Heart left ventricle (tissue), 16 donors: Measurements from ENCODE around the gene QKI. TPM values are rescaled to one million over a fixed set of nuclear protein-coding genes. Genes with fewer than 3 reads are reported as not detected.

Experiments used
- ATAC-seq, 4 donors: fragments of 200-7000 bp; cut with Tn5 transposase; one replicate each; pipeline ENCODE4 v1.9.1; 2020 to 2022; ENCODE audit warnings: moderate library complexity in 4 of 4, mild to moderate bottlenecking in 3 of 4, moderate number of reproducible peaks in 1 of 4
- DNase-seq, 5 donors: peaks; one replicate each; pipeline ENCODE4 v3.0.0-alpha.2; 2020
- H3K27ac ChIP-seq, 12 donors: fragments of 200-600 bp; sonication (generic) in 4 of 12; one replicate each; pipeline versions ENCODE4 v1.5.0 to v1.8.0; 2016 to 2022; ENCODE audit warnings: mild to moderate bottlenecking in 2 of 12
- H3K27me3 ChIP-seq, 9 donors: fragments of 200-600 bp; sonication (generic) in 2 of 9; one replicate each; pipeline versions ENCODE4 v1.5.1 to v1.8.0; 2016 to 2022; ENCODE audit warnings: mild to moderate bottlenecking in 3 of 9
- H3K36me3 ChIP-seq, 9 donors: fragments of 200-600 bp; sonication (generic) in 2 of 9; one replicate each; pipeline versions ENCODE4 v1.5.0 to v1.8.0; 2018 to 2022; ENCODE audit warnings: mild to moderate bottlenecking in 2 of 9
- H3K4me1 ChIP-seq, 12 donors: fragments of 200-600 bp; sonication (generic) in 4 of 12; one replicate each; pipeline versions ENCODE4 v1.5.0 to v1.8.0; 2016 to 2022; ENCODE audit warnings: mild to moderate bottlenecking in 3 of 12
- H3K4me3 ChIP-seq, 12 donors: fragments of 200-600 bp; sonication (generic) in 4 of 12; one replicate each; pipeline versions ENCODE4 v1.5.0 to v1.8.0; 2017 to 2022; ENCODE audit warnings: mild to moderate bottlenecking in 9 of 12, moderate library complexity in 4 of 12
- H3K9me3 ChIP-seq, 12 donors: fragments of 200-600 bp; sonication (generic) in 4 of 12; one replicate each; pipeline versions ENCODE4 v1.5.0 to v1.8.0; 2016 to 2022; ENCODE audit warnings: mild to moderate bottlenecking in 1 of 12
- POLR2A ChIP-seq, 2 donors: fragments of 450-650 bp; IDR thresholded peaks; one replicate each; pipeline ENCODE4 v1.6.1; 2017; ENCODE audit warnings: antibody characterized with exemption in 2 of 2, mild to moderate bottlenecking in 2 of 2, moderate library complexity in 2 of 2
- WGBS, 4 donors: extraction: QIAGEN DNeasy Blood & Tissue Kit in 2 of 4; methylation state at CpG; one replicate each; pipeline versions ENCODE4 v1.1.5 to v1.1.7; 2013 to 2018; 5-methylcytosine and 5-hydroxymethylcytosine counted together
- intact Hi-C, 10 donors: fragments of 100-400 bp; cut with DNase I; formaldehyde crosslinking; loops; one replicate each; pipeline versions ENCODE4 v1.11.1 to v1.14.2; 2022
- polyA plus RNA-seq, 2 donors: library from polyadenylated mRNA; stranded (reverse); fragments of 200-250 nt; gene quantifications; one replicate each; pipeline ENCODE4 v1.2.3, GENCODE V29; 2013
- total RNA-seq, 9 donors: library from RNA; depleted of rRNA in 2 of 9; stranded (reverse); fragments of >200 nt in 2 of 9; fragmentation: NEBNext Ultra II Directional in 3 of 9; extraction: Animal tissue kit (Norgen Biotek cat#: 25700) in 3 of 9; gene quantifications; one replicate each; pipeline versions ENCODE4 v1.1.0 to v1.2.4, GENCODE V29; 2016 to 2023
- TF ChIP-seq, protein P1 (sequence below), 12 donors: fragments of 200-600 bp; sonication (generic) in 4 of 12; IDR thresholded peaks; one replicate each; pipeline versions ENCODE4 v1.5.0 to v1.8.0; 2018 to 2022; ENCODE audit warnings: antibody characterized with exemption in 12 of 12, mild to moderate bottlenecking in 5 of 12
- donor health status: ischemic (EF 13 %, LVEDD 7.1; RV severe dilation, severe dysfunction).
- donor health status: healthy with polysubstance abuse.
- donor health status: DM: no; HTN: yes; CAD: no.
- donor health status: DM: no; HTN: no; CAD: no.
- donor health status: ischemic (EF 25% LVEDD 6.9; RV normal size, moderate dysfunction).
- donor health status: ischemic (EF 25% LVEDD 5.7; RV mildly dilated, moderate dysfunction).
- donor health status: healthy.
- donor health status: DM: yes; HTN: yes; CAD: no.
- donor health status: ischemic (EF 35%, LVEDD 5.7; RV mildly dilated, moderate dysfunction).
- donor health status: nonischemic (EF 11% LVEDD 7.7; RV severe dilation, severe dysfunction).
- donor health status: DM: yes; HTN: yes; CAD: no.
- donor health status: PGD.
- donor health status: ischemic (EF 29% LVEDD 5.4; RV normal size, mild dysfunction).
- donor health status: nonischemic (EF 23%, LVEDD 6.1; RV moderate dilation, normal function).

QKI gene
- total and polyA plus RNA-seq, 11 donors, result 80.2 to 607 (median 474) TPM

DNA sequence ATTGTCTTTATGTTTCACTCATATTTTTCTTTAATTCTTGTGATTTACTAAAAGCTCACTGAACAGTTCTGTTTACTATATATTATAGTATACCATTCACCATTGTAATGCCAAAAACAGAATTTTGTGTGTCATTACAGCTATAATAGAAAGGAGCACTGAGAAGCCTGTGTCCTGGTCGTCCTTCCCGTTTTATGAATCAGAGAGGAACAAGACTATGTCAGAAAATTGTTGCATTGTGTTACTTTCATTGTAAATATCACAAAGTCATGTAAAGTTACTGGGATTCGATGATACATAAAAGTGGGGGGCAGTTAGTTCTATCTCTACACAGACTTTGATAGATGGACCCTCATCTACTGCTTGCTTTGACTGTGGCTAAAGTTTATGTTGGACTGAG lies 145.1 kb downstream of the QKI start:
- Histone ChIP-seq H3K4me3 (no peak overlapping the region), H3K9me3 (no peaks in the 10 kb centered on the region), H3K27ac (no peak overlapping the region), H3K27me3 (no peaks in the 10 kb centered on the region), H3K36me3 (peaks cover 0 to 67% (median 47%) of the 10 kb centered on the region in 9 donors), H3K4me1 (peaks cover 0 to 72% (median 41%) of the 10 kb centered on the region in 12 donors)
- intact Hi-C loops, result loop anchor here in 7 of 10 donors (5.0 to 10.0 kb wide), 4 partner anchors 125 to 375 kb away; no protein-coding TSS in a partner anchor
- TF ChIP-seq, protein P1, sequence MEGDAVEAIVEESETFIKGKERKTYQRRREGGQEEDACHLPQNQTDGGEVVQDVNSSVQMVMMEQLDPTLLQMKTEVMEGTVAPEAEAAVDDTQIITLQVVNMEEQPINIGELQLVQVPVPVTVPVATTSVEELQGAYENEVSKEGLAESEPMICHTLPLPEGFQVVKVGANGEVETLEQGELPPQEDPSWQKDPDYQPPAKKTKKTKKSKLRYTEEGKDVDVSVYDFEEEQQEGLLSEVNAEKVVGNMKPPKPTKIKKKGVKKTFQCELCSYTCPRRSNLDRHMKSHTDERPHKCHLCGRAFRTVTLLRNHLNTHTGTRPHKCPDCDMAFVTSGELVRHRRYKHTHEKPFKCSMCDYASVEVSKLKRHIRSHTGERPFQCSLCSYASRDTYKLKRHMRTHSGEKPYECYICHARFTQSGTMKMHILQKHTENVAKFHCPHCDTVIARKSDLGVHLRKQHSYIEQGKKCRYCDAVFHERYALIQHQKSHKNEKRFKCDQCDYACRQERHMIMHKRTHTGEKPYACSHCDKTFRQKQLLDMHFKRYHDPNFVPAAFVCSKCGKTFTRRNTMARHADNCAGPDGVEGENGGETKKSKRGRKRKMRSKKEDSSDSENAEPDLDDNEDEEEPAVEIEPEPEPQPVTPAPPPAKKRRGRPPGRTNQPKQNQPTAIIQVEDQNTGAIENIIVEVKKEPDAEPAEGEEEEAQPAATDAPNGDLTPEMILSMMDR (IDR thresholded peaks at IDR 0.05), result no peak
- no peak for TF ChIP-seq POLR2A (IDR thresholded peaks at IDR 0.05)
- DNase-seq (no peak), ATAC-seq (no peak)
- WGBS, 4 donors, result 49 to 55% (median 53%) methylated on average over 3 of the region's 3 CpGs

DNA sequence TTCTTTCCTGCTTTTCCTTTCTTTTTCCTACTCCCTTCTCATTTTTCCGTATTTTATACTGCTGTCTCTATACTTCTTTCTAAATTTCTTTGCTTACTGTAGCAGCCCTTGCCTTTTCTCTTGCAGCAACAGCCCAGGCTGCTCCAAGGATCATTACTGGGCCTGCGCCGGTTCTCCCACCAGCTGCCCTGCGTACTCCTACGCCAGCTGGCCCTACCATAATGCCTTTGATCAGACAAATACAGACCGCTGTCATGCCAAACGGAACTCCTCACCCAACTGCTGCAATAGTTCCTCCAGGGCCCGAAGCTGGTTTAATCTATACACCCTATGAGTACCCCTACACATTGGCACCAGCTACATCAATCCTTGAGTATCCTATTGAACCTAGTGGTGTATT lies 148.8 kb downstream of the QKI start:
- H3K4me1 ChIP-seq, result peaks cover 0 to 72% (median 40%) of the 10 kb centered on the region in 12 donors
- intact Hi-C loops, result loop anchor here in 3 of 10 donors (5.0 to 10.0 kb wide), 2 partner anchors 136 to 139 kb away; no protein-coding TSS in a partner anchor
- DNase-seq, result no peak
- no peaks in the 10 kb centered on the region for H3K27me3 ChIP-seq
- WGBS, 4 donors, result 70 to 81% (median 77%) methylated on average over 8 of the region's 8 CpGs
- no peak overlapping the region for H3K4me3 ChIP-seq
- peak in 2 of 4 donors; percentile 13 to 44 for ATAC-seq
- no peak for TF ChIP-seq POLR2A (IDR thresholded peaks at IDR 0.05)
- TF ChIP-seq, protein P1 (IDR thresholded peaks at IDR 0.05), result no peak
- H3K27ac ChIP-seq, result peak overlapping the region in 1 of 12 donors; percentile 14
- peaks cover 0 to 90% (median 80%) of the 10 kb centered on the region in 9 donors for H3K36me3 ChIP-seq
- no peaks in the 10 kb centered on the region for H3K9me3 ChIP-seq

GRCh38 chr6:163564534-163564933 lies 150.0 kb downstream of the QKI start:
- intact Hi-C loops, result loop anchor here in 3 of 10 donors (5.0 to 10.0 kb wide), 2 partner anchors 137 to 140 kb away; no protein-coding TSS in a partner anchor

GRCh38 chr6:163565140-163565539 lies 150.6 kb downstream of the QKI start:
- DNase-seq (no peak), ATAC-seq (peak in 3 of 4 donors; percentile 45 to 69 (median 64))
- H3K27me3 ChIP-seq, result no peaks in the 10 kb centered on the region
- H3K36me3 ChIP-seq, result peaks cover 0 to 86% (median 71%) of the 10 kb centered on the region in 9 donors
- intact Hi-C loops, result loop anchor here in 4 of 10 donors (5.0 to 10.0 kb wide), 3 partner anchors 133 to 143 kb away; no protein-coding TSS in a partner anchor
- peak overlapping the region in 4 of 12 donors; percentile 5 to 21 (median 8) for H3K27ac ChIP-seq
- no peak overlapping the region for H3K4me3 ChIP-seq
- WGBS, 4 donors, result 10 to 21% (median 16%) methylated on average over 4 of the region's 4 CpGs
- TF ChIP-seq, protein P1 (IDR thresholded peaks at IDR 0.05), result no peak
- TF ChIP-seq POLR2A (IDR thresholded peaks at IDR 0.05), result no peak
- H3K4me1 ChIP-seq, result peaks cover 0 to 70% (median 37%) of the 10 kb centered on the region in 12 donors
- no peaks in the 10 kb centered on the region for H3K9me3 ChIP-seq

More at GRCh38 chr6:163564534-163564933, 150.0 kb downstream of the QKI start:
- Histone ChIP-seq H3K27ac (peak overlapping the region in 5 of 12 donors; percentile 5 to 21 (median 9)), H3K27me3 (no peaks in the 10 kb centered on the region), H3K9me3 (no peaks in the 10 kb centered on the region), H3K4me1 (peaks cover 0 to 73% (median 40%) of the 10 kb centered on the region in 12 donors), H3K36me3 (peaks cover 0 to 86% (median 73%) of the 10 kb centered on the region in 9 donors), H3K4me3 (no peak overlapping the region)
- ATAC-seq, result no peak
- TF ChIP-seq, protein P1 (IDR thresholded peaks at IDR 0.05), result no peak
- TF ChIP-seq POLR2A (IDR thresholded peaks at IDR 0.05), result no peak
- 44 to 52% (median 50%) methylated on average over 3 of the region's 3 CpGs for WGBS, 4 donors
- DNase-seq, result no peak
